Stimulated activated CD4-positive, alpha-beta T cell treated with anti-CD3 and anti-CD28 coated beads, Interleukin-1b, Interleukin-23, amount 100 ng/mL, for 4 hours (primary cell): Measurements from ENCODE around the gene SLC15A1.

Source experiments
- DNase-seq, 2 donors: peaks; one replicate each; pipeline ENCODE4 v3.0.0-alpha.2; 2020; ENCODE audit warnings: low read depth in 2 of 2

Gene SLC15A1

GRCh38 chr13:98706446-98707110 lies 45.9 kb downstream of the SLC15A1 start:
- no peak for DNase-seq

DNA sequence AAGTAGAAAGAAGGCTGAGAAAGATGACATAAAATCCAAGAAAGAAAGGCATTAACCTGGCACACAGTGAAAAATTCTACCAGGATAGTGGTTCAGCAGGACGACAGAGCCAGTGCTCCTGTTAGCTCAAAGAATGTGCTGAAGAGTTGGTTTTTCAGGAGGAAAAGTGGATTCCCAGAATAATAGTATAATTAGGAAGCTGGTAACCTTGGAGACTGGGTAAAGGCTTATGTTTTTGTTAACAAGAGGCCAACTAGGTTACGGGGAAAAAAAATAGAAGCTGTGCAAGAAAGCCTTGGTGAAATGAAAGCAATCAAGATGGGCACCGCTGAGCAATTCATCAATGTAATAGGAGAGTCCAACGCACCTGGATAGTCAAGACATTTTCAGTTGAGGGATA lies 54.7 kb downstream of the SLC15A1 start:
- DNase-seq, result no peak

GRCh38 chr13:98693756-98694155 lies 58.7 kb downstream of the SLC15A1 start:
- no peak for DNase-seq

GRCh38 chr13:98691360-98691759 lies 61.1 kb downstream of the SLC15A1 start:
- DNase-seq, result no peak

DNA sequence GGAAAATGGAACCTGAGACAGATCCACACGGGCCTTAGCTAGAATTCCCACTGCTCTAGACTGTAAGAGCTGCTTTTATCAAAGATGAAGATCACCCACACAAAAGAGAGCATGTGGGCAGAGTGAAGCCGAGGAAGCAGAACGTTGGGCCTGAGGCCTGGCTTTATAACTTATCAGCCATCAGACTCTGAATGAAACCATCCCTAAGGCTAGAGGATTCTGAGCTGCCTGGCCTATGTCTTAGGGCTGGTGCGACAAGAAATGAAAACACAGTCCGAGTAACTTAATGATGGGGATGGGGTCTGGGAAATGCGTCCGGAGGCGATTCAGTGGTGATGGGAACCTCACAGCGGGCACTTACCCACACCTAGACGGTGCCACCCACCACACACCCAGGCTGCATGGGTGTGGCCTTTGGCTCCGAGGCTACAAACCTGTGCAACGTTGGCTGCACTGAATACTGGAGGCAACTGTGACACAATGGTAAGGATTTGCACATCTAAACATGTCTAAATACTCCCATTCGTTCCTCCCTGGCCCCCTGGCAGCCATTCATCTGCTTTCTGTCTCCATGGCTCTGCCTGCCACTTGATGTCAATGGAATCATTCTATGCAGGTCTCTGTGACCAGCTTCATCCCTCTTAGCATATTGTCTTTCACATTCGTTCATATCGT lies 62.0 kb downstream of the SLC15A1 start:
- no peak for DNase-seq

GRCh38 chr13:98689347-98689968 lies 63.0 kb downstream of the SLC15A1 start:
- DNase-seq, result no peak

DNA sequence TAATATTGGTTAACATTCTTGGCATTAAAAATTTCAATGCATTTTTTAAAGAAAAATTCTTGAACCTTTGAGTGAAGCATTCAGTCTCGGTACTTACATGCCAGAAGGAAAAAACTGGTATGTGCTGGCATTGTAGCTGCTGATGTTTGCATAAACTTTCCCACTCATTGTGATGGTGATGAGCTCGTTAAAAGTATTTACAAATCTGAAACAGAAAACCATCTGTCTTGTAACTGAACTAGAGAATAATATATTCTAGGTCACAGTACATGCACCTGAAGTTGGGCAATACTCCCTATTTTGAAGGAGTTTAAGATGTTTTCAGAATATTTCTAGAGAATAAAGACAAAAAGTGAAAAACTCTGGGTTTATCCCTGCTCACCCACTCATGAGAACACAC lies 64.1 kb downstream of the SLC15A1 start:
- DNase-seq, result no peak

DNA sequence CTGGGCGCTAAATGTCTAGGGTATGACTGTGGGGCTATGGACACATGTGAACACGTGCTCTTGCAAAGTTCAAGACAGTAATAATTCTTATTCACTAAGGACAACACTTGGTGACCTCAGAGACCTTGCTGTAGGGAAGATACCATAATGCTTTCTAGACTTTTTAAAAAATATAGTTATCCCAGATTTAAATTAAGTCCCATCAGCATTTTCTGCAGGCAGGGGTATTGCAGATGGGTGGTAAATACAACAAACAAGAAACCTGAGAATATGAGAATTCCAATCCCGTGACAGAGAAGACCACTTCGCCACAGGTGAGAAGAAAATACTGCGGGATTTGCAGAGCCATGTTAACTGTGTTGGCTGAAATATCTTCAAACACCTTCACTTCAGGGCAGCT lies 65.2 kb downstream of the SLC15A1 start:
- no peak for DNase-seq

DNA sequence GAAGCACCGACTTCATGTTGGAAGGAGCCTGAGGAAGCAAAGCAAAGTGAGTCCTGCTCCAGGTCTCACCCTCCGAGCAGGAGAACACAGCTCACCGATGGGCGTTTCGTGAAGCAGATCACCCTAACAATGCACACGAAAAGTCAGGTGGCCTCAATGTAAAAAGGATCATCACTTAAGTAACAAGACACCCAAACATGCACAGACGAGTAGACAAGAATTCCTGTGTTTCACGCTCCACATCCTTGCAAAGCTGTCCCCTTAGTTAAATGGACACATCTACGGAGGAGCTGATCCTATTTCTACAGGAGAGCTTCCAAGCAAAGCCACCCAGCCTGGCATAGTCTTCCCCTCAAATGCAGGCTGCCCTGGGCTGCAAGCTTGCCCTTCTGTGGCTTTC lies 66.2 kb downstream of the SLC15A1 start:
- DNase-seq, result no peak

GRCh38 chr13:98685146-98685545 lies 67.3 kb downstream of the SLC15A1 start:
- no peak for DNase-seq

DNA sequence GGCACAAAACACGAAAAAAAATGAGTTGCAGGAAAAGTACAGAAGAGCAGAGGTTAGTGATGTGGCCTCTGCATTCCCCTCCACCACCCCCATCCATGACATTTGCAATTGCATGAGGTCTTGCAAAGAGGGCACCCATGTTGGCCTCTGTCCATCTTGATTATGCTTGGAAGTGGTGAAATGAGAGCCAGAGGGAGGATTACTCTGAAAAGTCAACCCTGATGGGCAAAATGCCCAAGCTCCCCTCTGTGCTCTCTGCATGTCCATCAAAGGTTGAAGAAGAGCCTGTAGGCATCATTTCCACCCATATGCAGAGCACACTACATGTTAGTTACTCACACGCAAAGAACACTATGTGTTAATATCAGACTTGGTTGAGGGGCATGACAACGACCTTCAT lies 71.4 kb downstream of the SLC15A1 start:
- DNase-seq, result no peak

GRCh38 chr13:98678741-98679140 lies 73.7 kb downstream of the SLC15A1 start:
- no peak for DNase-seq

DNA sequence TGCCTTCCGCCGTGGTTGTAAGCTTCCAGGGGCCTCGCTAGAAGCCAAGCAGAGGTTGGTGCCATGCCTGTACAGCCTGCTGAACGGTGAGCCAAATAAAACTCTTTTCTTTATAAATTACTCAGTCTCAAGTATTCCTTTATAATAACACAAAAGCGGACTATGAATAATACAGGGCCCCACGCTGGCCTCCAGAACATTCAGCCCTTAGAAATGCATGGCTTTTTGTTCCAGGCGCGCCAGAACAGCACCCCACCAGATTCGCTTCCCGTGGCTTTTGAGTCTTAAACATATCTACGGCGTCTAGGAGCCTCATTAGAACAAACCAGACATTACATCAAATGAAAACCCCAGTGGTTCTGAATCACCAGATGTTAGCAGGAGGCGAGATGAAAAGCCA lies 75.1 kb downstream of the SLC15A1 start:
- DNase-seq, result no peak

- DNase-seq, result no peak
Measured at GRCh38 chr13:98676239-98676638, 76.2 kb downstream of the SLC15A1 start.

- no peak for DNase-seq
Measured at GRCh38 chr13:98675837-98676236, 76.6 kb downstream of the SLC15A1 start.

- DNase-seq, result no peak
Measured at GRCh38 chr13:98675066-98675465, 77.4 kb downstream of the SLC15A1 start.

DNA sequence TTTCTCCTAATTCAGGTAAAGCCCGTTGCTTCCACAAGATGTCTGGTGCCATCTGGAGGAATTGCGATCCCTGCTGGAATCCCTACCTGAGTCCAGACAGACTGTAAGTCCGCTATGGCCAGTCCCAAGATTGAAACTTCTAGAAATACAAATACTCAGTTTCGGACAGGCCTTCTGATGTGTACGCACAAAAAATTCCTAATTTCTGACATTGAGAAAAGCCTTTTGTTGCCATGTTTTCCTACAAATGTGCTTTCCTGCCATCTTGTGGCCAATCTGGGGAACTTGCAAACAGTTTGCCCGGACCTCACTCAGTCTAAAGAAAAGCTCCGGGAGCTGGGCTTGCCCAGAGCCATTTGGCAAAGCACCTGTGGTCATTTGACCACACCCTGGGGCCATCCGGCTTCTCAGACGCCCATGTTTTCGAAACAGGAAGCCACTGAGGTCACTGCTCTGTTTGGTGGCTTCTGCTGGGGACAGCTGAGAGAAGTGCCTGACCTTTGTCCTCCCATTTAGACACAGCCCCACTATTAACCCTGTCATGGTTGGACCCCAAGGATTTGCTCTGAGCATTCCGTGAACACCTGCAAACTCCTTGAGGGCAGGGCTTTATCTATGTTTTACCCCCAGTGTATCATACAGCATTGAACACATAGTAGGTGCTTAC lies 79.4 kb downstream of the SLC15A1 start:
- DNase-seq, result peak; percentile 20 to 36

- no peak for DNase-seq
Measured at GRCh38 chr13:98668155-98668554, 84.3 kb downstream of the SLC15A1 start.

- DNase-seq, result no peak
Measured at GRCh38 chr13:98665638-98665995, 86.9 kb downstream of the SLC15A1 start.

GRCh38 chr13:98664924-98665637 lies 87.4 kb downstream of the SLC15A1 start:
- DNase-seq, result no peak

DNA sequence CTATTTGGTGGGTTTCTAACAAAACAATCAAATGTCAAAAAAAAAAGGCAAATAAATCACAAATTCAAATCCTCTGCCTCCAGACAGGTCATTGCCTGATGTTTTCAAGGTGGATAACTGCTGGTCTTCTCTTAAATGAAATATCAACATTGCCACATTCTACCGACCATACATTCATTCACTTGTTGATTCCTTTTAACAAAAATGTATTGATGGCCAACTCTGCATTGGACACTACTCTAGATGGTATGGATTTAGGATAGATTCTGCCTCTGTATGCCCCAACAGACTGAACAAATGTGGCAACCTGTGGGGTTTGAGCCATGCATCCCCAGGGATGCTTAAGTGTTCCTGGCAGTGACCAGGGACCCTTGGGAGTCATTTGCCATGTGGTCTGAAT lies 88.0 kb downstream of the SLC15A1 start:
- DNase-seq, result no peak

- peak; percentile 48 to 53 for DNase-seq
Measured at GRCh38 chr13:98664047-98664446, 88.4 kb downstream of the SLC15A1 start.
